NB4 (cell line): ENCODE measurements around the gene PDZRN3.

Source experiments
- MAX ChIP-seq: IDR thresholded peaks from 2 replicates; pipeline ENCODE4 v1.6.1; 2011; ENCODE audit warnings: low read depth, low read length
- POLR2A ChIP-seq: IDR thresholded peaks from 2 replicates; pipeline ENCODE4 v1.6.1; 2011; ENCODE audit warnings: mild to moderate bottlenecking; ENCODE audit not compliant: insufficient read length; ENCODE audit errors: extremely low read depth
- TF ChIP-seq, protein P1 (sequence below): IDR thresholded peaks from one replicate; pipeline ENCODE4 v1.5.1; 2012; ENCODE audit warnings: low read depth, low read length

DNA sequence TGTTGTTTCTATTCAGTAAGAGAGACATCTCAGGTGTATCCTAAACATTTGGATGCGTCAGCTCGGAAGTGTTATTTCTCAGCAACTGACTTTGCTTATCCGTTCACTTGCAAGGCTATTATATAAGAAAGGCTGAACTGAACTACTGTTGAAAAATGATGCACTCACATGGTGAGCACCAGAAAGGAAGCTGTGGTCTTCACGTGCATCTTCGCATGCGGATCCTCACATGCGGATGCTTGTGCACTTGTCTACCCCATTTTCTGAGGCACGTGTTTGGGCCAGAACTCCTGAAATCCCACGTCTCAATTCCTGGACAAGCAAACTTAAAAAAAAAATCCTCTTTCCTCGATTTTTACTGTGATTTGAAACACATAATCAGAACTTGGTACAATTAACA lies 63.2 kb downstream of the PDZRN3 start:
- TF ChIP-seq MAX (no peak), POLR2A (no peak)
- TF ChIP-seq, protein P1, sequence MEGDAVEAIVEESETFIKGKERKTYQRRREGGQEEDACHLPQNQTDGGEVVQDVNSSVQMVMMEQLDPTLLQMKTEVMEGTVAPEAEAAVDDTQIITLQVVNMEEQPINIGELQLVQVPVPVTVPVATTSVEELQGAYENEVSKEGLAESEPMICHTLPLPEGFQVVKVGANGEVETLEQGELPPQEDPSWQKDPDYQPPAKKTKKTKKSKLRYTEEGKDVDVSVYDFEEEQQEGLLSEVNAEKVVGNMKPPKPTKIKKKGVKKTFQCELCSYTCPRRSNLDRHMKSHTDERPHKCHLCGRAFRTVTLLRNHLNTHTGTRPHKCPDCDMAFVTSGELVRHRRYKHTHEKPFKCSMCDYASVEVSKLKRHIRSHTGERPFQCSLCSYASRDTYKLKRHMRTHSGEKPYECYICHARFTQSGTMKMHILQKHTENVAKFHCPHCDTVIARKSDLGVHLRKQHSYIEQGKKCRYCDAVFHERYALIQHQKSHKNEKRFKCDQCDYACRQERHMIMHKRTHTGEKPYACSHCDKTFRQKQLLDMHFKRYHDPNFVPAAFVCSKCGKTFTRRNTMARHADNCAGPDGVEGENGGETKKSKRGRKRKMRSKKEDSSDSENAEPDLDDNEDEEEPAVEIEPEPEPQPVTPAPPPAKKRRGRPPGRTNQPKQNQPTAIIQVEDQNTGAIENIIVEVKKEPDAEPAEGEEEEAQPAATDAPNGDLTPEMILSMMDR: no peak
